ENCODE results near the gene FYB2. TPM values are rescaled to one million over a fixed set of nuclear protein-coding genes. Genes with fewer than 3 reads are reported as not detected.

FYB2 gene
- total RNA-seq, 5 donors from 2014 or later (not counting 1 experiment from before 2014, with no cell fraction given) = not detected

GRCh38 chr1:56827711-56828110, 8.5 kb upstream of the FYB2 start:
- H3K36me3 ChIP-seq (ENCODE audit: control insufficient read depth in 2 of 2, extremely low read depth in 1 of 2, insufficient read depth in 1 of 2, low read length in 1 of 2) = no peaks in the 10 kb centered on the region
- Mint-ChIP-seq H3K36me3 (no peaks in the 10 kb centered on the region), H3K27ac (no peak overlapping the region), H3K4me1 (peaks cover 5 to 8% (median 5%) of the 10 kb centered on the region in 3 donors), H3K9me3 (no peaks in the 10 kb centered on the region), H3K27me3 (peaks cover 19 to 39% of the 10 kb centered on the region in 2 donors), H3K4me3 (no peak overlapping the region)
- no peak for DNase-seq
- H3K27ac ChIP-seq (ENCODE audit: low read length) = no peak overlapping the region
- H3K4me3 ChIP-seq (ENCODE audit: control insufficient read depth in 1 of 2, extremely low read depth in 1 of 2, low read length in 1 of 2) = no peak overlapping the region
- ChIA-PET POLR2A (no interaction called here), CTCF (interaction anchor here (0.6 to 0.8 kb wide), 5 partner anchors 11 to 1277 kb away, joined by 3 to 5 read pairs (median 3); no protein-coding TSS in a partner anchor)
- no peaks in the 10 kb centered on the region for H3K9me3 ChIP-seq
- no peaks in the 10 kb centered on the region for H3K4me1 ChIP-seq (ENCODE audit: control insufficient read depth in 1 of 2, extremely low read depth in 1 of 2, insufficient read depth in 2 of 2, low read length in 2 of 2)
- ATAC-seq (replicated peaks in 1 of 4) = no peak
- H3K27me3 ChIP-seq (replicated peaks in 1 of 2; ENCODE audit: control insufficient read depth in 2 of 2, extremely low read depth in 1 of 2, insufficient read depth in 2 of 2, low read length in 1 of 2) = peaks cover 0 to 4% of the 10 kb centered on the region in 2 experiments

- DNase-seq (no peak), ATAC-seq (replicated peaks in 1 of 4) (no peak)
- Histone ChIP-seq H3K4me3 (ENCODE audit: control insufficient read depth in 1 of 2, extremely low read depth in 1 of 2, low read length in 1 of 2) (no peak overlapping the region), H3K9me3 (no peaks in the 10 kb centered on the region), H3K27ac (ENCODE audit: low read length) (no peak overlapping the region), H3K36me3 (ENCODE audit: control insufficient read depth in 2 of 2, extremely low read depth in 1 of 2, insufficient read depth in 1 of 2, low read length in 1 of 2) (no peaks in the 10 kb centered on the region), H3K4me1 (ENCODE audit: control insufficient read depth in 1 of 2, extremely low read depth in 1 of 2, insufficient read depth in 2 of 2, low read length in 2 of 2) (no peaks in the 10 kb centered on the region), H3K27me3 (replicated peaks in 1 of 2; ENCODE audit: control insufficient read depth in 2 of 2, extremely low read depth in 1 of 2, insufficient read depth in 2 of 2, low read length in 1 of 2) (peaks cover 0 to 4% of the 10 kb centered on the region in 2 experiments)
- ChIA-PET POLR2A (interaction anchor here in 1 of 2 donors (0.6 kb wide), 1 partner anchor 924 kb away, joined by 3 read pairs; no protein-coding TSS in a partner anchor), CTCF (no interaction called here)
- H3K4me1 Mint-ChIP-seq = no peaks in the 10 kb centered on the region
- H3K27ac Mint-ChIP-seq = no peak overlapping the region
- no peak overlapping the region for H3K4me3 Mint-ChIP-seq
- H3K36me3 Mint-ChIP-seq = no peaks in the 10 kb centered on the region
- no CpG with 5 or more reads among the region's 4 CpGs for WGBS (ENCODE audit: insufficient coverage)
- peaks cover 12 to 29% of the 10 kb centered on the region in 2 donors for H3K27me3 Mint-ChIP-seq
- H3K9me3 Mint-ChIP-seq = no peaks in the 10 kb centered on the region
These were observed 6.2 kb upstream of the FYB2 start for GRCh38 chr1:56825436-56825835.

- Histone ChIP-seq H3K27ac (ENCODE audit: low read length) (no peak overlapping the region), H3K4me1 (ENCODE audit: control insufficient read depth in 1 of 2, extremely low read depth in 1 of 2, insufficient read depth in 2 of 2, low read length in 2 of 2) (no peaks in the 10 kb centered on the region), H3K36me3 (ENCODE audit: control insufficient read depth in 2 of 2, extremely low read depth in 1 of 2, insufficient read depth in 1 of 2, low read length in 1 of 2) (no peaks in the 10 kb centered on the region), H3K4me3 (ENCODE audit: control insufficient read depth in 1 of 2, extremely low read depth in 1 of 2, low read length in 1 of 2) (no peak overlapping the region), H3K9me3 (no peaks in the 10 kb centered on the region), H3K27me3 (replicated peaks in 1 of 2; ENCODE audit: control insufficient read depth in 2 of 2, extremely low read depth in 1 of 2, insufficient read depth in 2 of 2, low read length in 1 of 2) (peaks cover 0 to 4% of the 10 kb centered on the region in 2 experiments)
- H3K27ac Mint-ChIP-seq = no peak overlapping the region
- H3K9me3 Mint-ChIP-seq = no peaks in the 10 kb centered on the region
- H3K36me3 Mint-ChIP-seq = no peaks in the 10 kb centered on the region
- H3K4me1 Mint-ChIP-seq = no peaks in the 10 kb centered on the region
- POLR2A ChIA-PET = no interaction called here
- no CpG with 5 or more reads among the region's 1 CpG for WGBS (ENCODE audit: insufficient coverage)
- CTCF ChIA-PET = no interaction called here
- H3K27me3 Mint-ChIP-seq = peaks cover 12 to 29% of the 10 kb centered on the region in 2 donors
- DNase-seq (no peak), ATAC-seq (replicated peaks in 1 of 4) (no peak)
- no peak overlapping the region for H3K4me3 Mint-ChIP-seq
These were observed 5.7 kb upstream of the FYB2 start for GRCh38 chr1:56824938-56825337.

- CTCF ChIA-PET = no interaction called here
- no peak for DNase-seq
- Histone ChIP-seq H3K27ac (ENCODE audit: low read length) (no peak overlapping the region), H3K4me1 (ENCODE audit: control insufficient read depth in 1 of 2, extremely low read depth in 1 of 2, insufficient read depth in 2 of 2, low read length in 2 of 2) (no peaks in the 10 kb centered on the region), H3K36me3 (ENCODE audit: control insufficient read depth in 2 of 2, extremely low read depth in 1 of 2, insufficient read depth in 1 of 2, low read length in 1 of 2) (no peaks in the 10 kb centered on the region), H3K9me3 (no peaks in the 10 kb centered on the region), H3K27me3 (replicated peaks in 1 of 2; ENCODE audit: control insufficient read depth in 2 of 2, extremely low read depth in 1 of 2, insufficient read depth in 2 of 2, low read length in 1 of 2) (peaks cover 0 to 10% of the 10 kb centered on the region in 2 experiments), H3K4me3 (ENCODE audit: control insufficient read depth in 1 of 2, extremely low read depth in 1 of 2, low read length in 1 of 2) (no peak overlapping the region)
- H3K27me3 Mint-ChIP-seq = peaks cover 12 to 27% of the 10 kb centered on the region in 2 donors
- H3K36me3 Mint-ChIP-seq = no peaks in the 10 kb centered on the region
- no peaks in the 10 kb centered on the region for H3K4me1 Mint-ChIP-seq
- POLR2A ChIA-PET = no interaction called here
- 100% methylated on average over 2 of the region's 2 CpGs for WGBS (ENCODE audit: insufficient coverage)
- ATAC-seq (replicated peaks in 1 of 4) = no peak
- H3K4me3 Mint-ChIP-seq = no peak overlapping the region
- H3K27ac Mint-ChIP-seq = no peak overlapping the region
- no peaks in the 10 kb centered on the region for H3K9me3 Mint-ChIP-seq
These were observed 5.1 kb upstream of the FYB2 start for GRCh38 chr1:56824271-56824670.

- ATAC-seq (replicated peaks in 1 of 4) (no peak), DNase-seq (no peak)
- no peaks in the 10 kb centered on the region for H3K9me3 Mint-ChIP-seq
- Histone ChIP-seq H3K27ac (ENCODE audit: low read length) (no peak overlapping the region), H3K27me3 (replicated peaks in 1 of 2; ENCODE audit: control insufficient read depth in 2 of 2, extremely low read depth in 1 of 2, insufficient read depth in 2 of 2, low read length in 1 of 2) (peaks cover 0 to 11% of the 10 kb centered on the region in 2 experiments), H3K36me3 (ENCODE audit: control insufficient read depth in 2 of 2, extremely low read depth in 1 of 2, insufficient read depth in 1 of 2, low read length in 1 of 2) (no peaks in the 10 kb centered on the region), H3K9me3 (no peaks in the 10 kb centered on the region), H3K4me3 (ENCODE audit: control insufficient read depth in 1 of 2, extremely low read depth in 1 of 2, low read length in 1 of 2) (no peak overlapping the region), H3K4me1 (ENCODE audit: control insufficient read depth in 1 of 2, extremely low read depth in 1 of 2, insufficient read depth in 2 of 2, low read length in 2 of 2) (no peaks in the 10 kb centered on the region)
- no peaks in the 10 kb centered on the region for H3K36me3 Mint-ChIP-seq
- no peak overlapping the region for H3K27ac Mint-ChIP-seq
- H3K4me1 Mint-ChIP-seq = no peaks in the 10 kb centered on the region
- no peak overlapping the region for H3K4me3 Mint-ChIP-seq
- WGBS (ENCODE audit: insufficient coverage) = no CpG with 5 or more reads among the region's 1 CpG
- peaks cover 11 to 19% of the 10 kb centered on the region in 2 donors for H3K27me3 Mint-ChIP-seq
- ChIA-PET CTCF (interaction anchor here in 1 of 2 donors (1.6 kb wide), 1 partner anchor 10 kb away, joined by 6 read pairs; no protein-coding TSS in a partner anchor), POLR2A (no interaction called here)
These were observed 2.2 kb upstream of the FYB2 start for GRCh38 chr1:56821462-56821797.

GRCh38 chr1:56820755-56821461, 1.7 kb upstream of the FYB2 start:
- H3K9me3 ChIP-seq = no peaks in the 10 kb centered on the region
- no peak overlapping the region for H3K27ac ChIP-seq (ENCODE audit: low read length)
- Mint-ChIP-seq H3K36me3 (no peaks in the 10 kb centered on the region), H3K27ac (no peak overlapping the region), H3K27me3 (peaks cover 5 to 18% of the 10 kb centered on the region in 2 donors), H3K4me3 (no peak overlapping the region), H3K4me1 (no peaks in the 10 kb centered on the region), H3K9me3 (no peaks in the 10 kb centered on the region)
- ChIA-PET POLR2A (no interaction called here), CTCF (interaction anchor here in 1 of 2 donors (1.6 kb wide), 1 partner anchor 11 kb away, joined by 6 read pairs; no protein-coding TSS in a partner anchor)
- peak in 1 of 4 experiments; percentile 57 for ATAC-seq (replicated peaks in 1 of 4)
- DNase-seq = peak in 32 of 35 experiments; percentile 3 to 58 (median 32)
- 26% methylated on average over 4 of the region's 7 CpGs for WGBS (ENCODE audit: insufficient coverage)
- H3K27me3 ChIP-seq (replicated peaks in 1 of 2; ENCODE audit: control insufficient read depth in 2 of 2, extremely low read depth in 1 of 2, insufficient read depth in 2 of 2, low read length in 1 of 2) = peaks cover 0 to 11% of the 10 kb centered on the region in 2 experiments
- H3K4me1 ChIP-seq (ENCODE audit: control insufficient read depth in 1 of 2, extremely low read depth in 1 of 2, insufficient read depth in 2 of 2, low read length in 2 of 2) = no peaks in the 10 kb centered on the region
- no peaks in the 10 kb centered on the region for H3K36me3 ChIP-seq (ENCODE audit: control insufficient read depth in 2 of 2, extremely low read depth in 1 of 2, insufficient read depth in 1 of 2, low read length in 1 of 2)
- no peak overlapping the region for H3K4me3 ChIP-seq (ENCODE audit: control insufficient read depth in 1 of 2, extremely low read depth in 1 of 2, low read length in 1 of 2)
